GM18909 (cell line): Measurements from ENCODE around the gene HIRIP3.
"Not testable (repeated sequence)": the region's sequence is repeated elsewhere in the genome, so short reads cannot be mapped to it uniquely, and the experiment has no call there.

Source experiments
- ATAC-seq: cut with Tn5 transposase; IDR thresholded peaks from one replicate; pipeline ENCODE4 v1.9.1; 2021; ENCODE audit warnings: mild to moderate bottlenecking; ENCODE audit not compliant: unreplicated experiment, poor library complexity

HIRIP3 gene

GRCh38 chr16:29963021-29963743 is 32.2 kb downstream of the HIRIP3 start:
- ATAC-seq = no peak

- ATAC-seq = no peak
These were observed 32.9 kb downstream of the HIRIP3 start for GRCh38 chr16:29962344-29962994.

GRCh38 chr16:29961479-29962343 is 33.7 kb downstream of the HIRIP3 start, which contains the start of gene TMEM219:
TSS of gene TMEM219 (plus strand) at chr16:29962079. CDS start at chr16:29963144, 1,065 bp downstream.
- ATAC-seq = peak; percentile 87

DNA sequence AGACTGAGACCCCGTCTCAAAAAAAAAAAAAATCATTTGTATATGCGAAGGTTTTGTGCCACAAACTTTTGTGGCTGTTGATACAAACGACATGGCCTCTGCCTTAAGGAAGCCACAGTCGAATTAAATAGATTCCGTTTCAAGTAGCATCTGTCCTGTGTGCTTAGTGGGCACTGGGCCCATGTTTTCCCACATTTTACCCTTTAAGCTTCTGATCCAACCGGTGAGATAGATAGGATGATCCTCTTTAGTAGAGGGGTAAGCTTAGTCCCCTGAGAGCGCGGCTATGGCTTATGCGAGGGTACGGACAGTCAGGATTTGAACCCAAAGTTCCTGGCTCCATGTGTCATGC is 34.3 kb downstream of the HIRIP3 start:
- no peak for ATAC-seq

DNA sequence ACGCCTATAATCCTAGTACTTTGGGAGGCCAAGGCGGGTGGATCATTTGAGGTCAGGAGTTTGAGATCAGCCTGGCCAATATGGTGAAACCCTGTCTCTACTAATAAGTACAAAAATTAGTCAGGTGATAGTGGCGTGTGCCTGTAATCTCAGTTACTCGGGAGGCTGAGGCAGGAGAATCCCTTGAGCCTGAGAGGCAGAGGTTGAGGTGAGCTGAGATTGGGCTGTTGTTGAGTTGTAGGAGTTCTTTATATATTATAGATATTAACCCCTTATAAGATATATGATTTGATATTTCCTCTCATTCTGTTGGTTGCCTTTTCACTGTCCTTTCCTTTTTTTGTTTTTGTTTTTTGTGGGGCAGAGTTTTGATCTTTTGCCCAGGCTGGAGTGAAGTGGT is 35.6 kb downstream of the HIRIP3 start:
- not testable (repeated sequence) for ATAC-seq

GRCh38 chr16:29959293-29959692 is 36.1 kb downstream of the HIRIP3 start:
- no peak for ATAC-seq

DNA sequence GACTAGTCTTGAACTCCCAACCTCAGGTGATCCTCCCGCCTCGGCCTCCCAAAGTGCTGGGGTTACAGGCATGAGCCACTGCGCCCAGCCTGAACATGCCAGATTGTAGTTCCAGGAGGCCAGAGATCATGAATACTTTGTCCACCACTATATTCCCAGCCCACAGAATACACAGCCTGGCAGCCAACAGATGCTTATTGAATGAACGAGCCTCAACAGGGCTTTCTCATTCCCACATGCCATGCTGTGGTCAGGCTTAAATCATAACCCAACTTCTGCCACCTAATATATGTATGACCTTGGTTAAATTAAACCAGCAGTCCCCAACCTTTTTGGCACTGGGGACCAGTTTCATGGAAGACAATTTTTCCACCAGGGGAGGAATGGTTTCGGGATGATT is 36.7 kb downstream of the HIRIP3 start:
- ATAC-seq = no peak

DNA sequence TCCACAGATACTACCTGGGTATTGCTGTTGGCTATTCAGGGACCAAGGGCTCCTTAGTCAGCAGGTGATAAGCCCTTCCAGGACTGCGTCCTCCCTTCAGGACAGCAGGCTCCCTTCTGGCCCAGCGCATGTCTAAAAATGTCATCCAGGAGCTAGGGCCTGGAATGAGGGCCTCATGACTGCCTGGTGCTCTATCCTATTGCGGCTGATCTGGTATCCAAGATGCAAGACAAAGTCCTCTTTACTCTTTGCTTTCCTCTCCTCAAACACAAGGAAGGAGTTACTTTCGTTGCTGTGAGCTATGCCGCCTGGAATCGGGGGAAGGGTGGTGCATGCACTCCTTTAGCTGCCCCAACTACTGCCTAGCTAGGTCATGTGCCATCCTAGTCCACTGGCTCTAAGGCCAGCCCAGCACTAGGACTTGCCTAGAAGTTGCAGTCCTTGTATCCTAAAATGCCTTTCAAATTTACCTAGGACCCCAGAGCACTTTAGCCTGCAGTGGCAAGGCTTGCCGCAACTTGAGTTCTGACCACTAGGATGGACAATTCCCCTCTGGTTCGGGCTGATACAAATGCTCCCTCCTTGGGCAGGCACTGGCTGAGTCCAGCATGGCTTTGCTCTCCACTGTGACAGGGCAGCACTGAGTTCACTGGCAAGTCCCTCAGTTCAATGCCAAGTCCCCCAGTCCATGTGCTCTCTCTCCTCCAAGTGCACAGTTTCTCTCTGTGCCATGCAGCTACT is 43.6 kb downstream of the HIRIP3 start:
- ATAC-seq = no peak

DNA sequence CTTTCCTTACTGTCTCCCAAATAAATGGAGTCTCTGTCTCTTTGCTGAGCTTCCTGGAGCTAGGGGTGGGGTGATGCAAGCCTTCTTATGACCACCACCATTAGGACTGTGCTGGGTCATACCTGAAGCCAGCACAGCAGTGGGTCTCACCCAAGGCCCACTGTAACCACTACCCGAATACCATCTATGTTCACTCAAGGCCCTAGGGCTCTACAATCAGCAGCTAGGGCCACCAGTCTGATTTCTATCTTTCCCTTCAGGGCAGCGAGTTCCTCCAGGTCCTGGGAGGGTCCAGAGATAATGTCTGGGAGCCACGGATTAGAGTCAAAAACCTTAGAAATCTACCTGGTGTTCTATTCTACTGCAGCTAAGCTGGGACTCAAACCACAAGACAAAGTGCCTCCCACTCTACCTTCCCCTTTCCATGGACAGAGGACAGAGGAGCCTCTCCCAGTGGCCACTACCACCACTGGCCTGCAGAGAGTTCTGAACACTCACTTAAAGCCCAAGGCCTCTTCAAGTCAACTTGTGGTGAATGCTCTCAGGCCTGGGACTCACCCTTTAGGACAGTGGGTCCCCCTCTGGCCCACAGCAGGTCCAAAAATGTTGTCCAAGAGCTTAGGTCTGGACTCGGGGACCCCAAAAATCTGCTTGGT is 44.5 kb downstream of the HIRIP3 start:
- ATAC-seq = no peak

DNA sequence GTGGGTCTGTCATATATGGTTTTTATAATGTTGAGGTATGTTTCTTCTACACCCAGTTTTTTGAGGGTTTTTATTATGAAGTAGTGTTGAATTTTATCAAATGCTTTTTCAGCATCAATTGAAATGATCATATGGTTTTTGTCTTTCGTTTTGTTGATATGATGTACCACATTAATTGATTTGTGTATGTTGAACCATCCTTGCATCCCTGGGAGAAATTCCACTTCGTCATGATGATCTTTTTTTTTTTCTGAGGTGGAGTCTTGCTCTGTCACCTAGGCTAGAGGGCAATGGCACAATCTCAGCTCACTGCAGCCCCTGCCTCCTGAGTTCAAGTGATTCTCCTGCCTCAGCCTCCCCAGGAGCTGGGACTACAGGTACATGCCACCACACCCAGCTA is 47.5 kb downstream of the HIRIP3 start:
- no peak for ATAC-seq

- no peak for ATAC-seq
These were observed 51.3 kb downstream of the HIRIP3 start for GRCh38 chr16:29943846-29944799.
